Ascending aorta (tissue), 2 donors: ENCODE results near the gene IL18. TPM values are rescaled to one million over a fixed set of nuclear protein-coding genes. Genes with fewer than 3 reads are reported as not detected.
A peak's percentile ranks its signal among the peaks of the same experiment; 100 is the strongest.

Experiments used
- DNase-seq, 2 donors: peaks; one replicate each; pipeline ENCODE4 v3.0.0-alpha.2; 2019; ENCODE audit warnings: low spot score in 2 of 2
- H3K27ac ChIP-seq, 2 donors: fragments of 200-600 bp; sonication (generic); one replicate each; pipeline ENCODE4 v1.5.1; 2016 to 2017; ENCODE audit warnings: mild to moderate bottlenecking in 1 of 2
- H3K27me3 ChIP-seq: fragments of 200-600 bp; sonication (generic); one replicate; pipeline ENCODE4 v1.5.1; 2017
- H3K36me3 ChIP-seq, 2 donors: fragments of 200-600 bp; sonication (generic); one replicate each; pipeline ENCODE4 v1.5.1; 2016
- H3K4me1 ChIP-seq, 2 donors: fragments of 200-600 bp; sonication (generic); one replicate each; pipeline ENCODE4 v1.5.1; 2016 to 2017; ENCODE audit warnings: mild to moderate bottlenecking in 1 of 2
- H3K4me3 ChIP-seq, 2 donors: fragments of 200-600 bp; sonication (generic); one replicate each; pipeline ENCODE4 v1.5.1; 2016 to 2017; ENCODE audit warnings: mild to moderate bottlenecking in 1 of 2
- H3K9me3 ChIP-seq, 2 donors: fragments of 200-600 bp; sonication (generic); one replicate each; pipeline ENCODE4 v1.5.1; 2016
- CTCF ChIP-seq, 3 experiments: fragments of 200-600 bp in 2 of 3; fragments of 450-650 bp in 1 of 3; sonication (generic) in 2 of 3; IDR thresholded peaks; one replicate each; pipeline ENCODE4 v1.5.1; 2016 to 2019; ENCODE audit warnings: antibody characterized with exemption in 3 of 3, mild to moderate bottlenecking in 1 of 3, moderate library complexity in 1 of 3
- intact Hi-C: fragments of 100-400 bp; cut with DNase I; formaldehyde crosslinking; loops from one replicate; pipeline ENCODE4 v1.15.1; 2023
- total RNA-seq: library from RNA; depleted of rRNA; stranded (reverse); fragments of >200 nt; gene quantifications from one replicate; pipeline ENCODE4 v1.1.0, GENCODE V29; 2016

Gene IL18
- total RNA-seq, 1 donor from 2014 or later = 9.0 TPM

- DNase-seq = no peak
- H3K4me1 ChIP-seq = no peaks in the 10 kb centered on the region
- TF ChIP-seq CTCF (IDR thresholded peaks at IDR 0.05) = no peak
- H3K27ac ChIP-seq = no peak overlapping the region
- no peaks in the 10 kb centered on the region for H3K27me3 ChIP-seq
- H3K9me3 ChIP-seq = no peaks in the 10 kb centered on the region
- intact Hi-C loops = no loop called here
- no peaks in the 10 kb centered on the region for H3K36me3 ChIP-seq
- H3K4me3 ChIP-seq = no peak overlapping the region
Observed at GRCh38 chr11:112150517-112150916, 13.4 kb downstream of the IL18 start.

GRCh38 chr11:112143597-112143996 is 20.3 kb downstream of the IL18 start:
- Histone ChIP-seq H3K27me3 (no peaks in the 10 kb centered on the region), H3K36me3 (peaks cover 0 to 2% of the 10 kb centered on the region in 2 donors), H3K4me3 (no peak overlapping the region), H3K4me1 (no peaks in the 10 kb centered on the region), H3K9me3 (no peaks in the 10 kb centered on the region), H3K27ac (no peak overlapping the region)
- intact Hi-C loops = no loop called here
- DNase-seq = no peak
- TF ChIP-seq CTCF (IDR thresholded peaks at IDR 0.05) = no peak

GRCh38 chr11:112134473-112134872 is 29.4 kb downstream of the IL18 start:
- no peaks in the 10 kb centered on the region for H3K9me3 ChIP-seq
- DNase-seq = no peak
- no peaks in the 10 kb centered on the region for H3K36me3 ChIP-seq
- no peaks in the 10 kb centered on the region for H3K4me1 ChIP-seq
- TF ChIP-seq CTCF (IDR thresholded peaks at IDR 0.05) = no peak
- intact Hi-C loops = no loop called here
- H3K4me3 ChIP-seq = no peak overlapping the region
- H3K27ac ChIP-seq = no peak overlapping the region
- H3K27me3 ChIP-seq = no peaks in the 10 kb centered on the region

GRCh38 chr11:112132737-112133136 is 31.2 kb downstream of the IL18 start:
- no peak overlapping the region for H3K27ac ChIP-seq
- no peaks in the 10 kb centered on the region for H3K36me3 ChIP-seq
- no peak for DNase-seq
- H3K4me3 ChIP-seq = no peak overlapping the region
- TF ChIP-seq CTCF (IDR thresholded peaks at IDR 0.05) = no peak
- H3K4me1 ChIP-seq = no peaks in the 10 kb centered on the region
- no peaks in the 10 kb centered on the region for H3K27me3 ChIP-seq
- intact Hi-C loops = no loop called here
- H3K9me3 ChIP-seq = no peaks in the 10 kb centered on the region

GRCh38 chr11:112129656-112130055 is 34.2 kb downstream of the IL18 start:
- Histone ChIP-seq H3K9me3 (no peaks in the 10 kb centered on the region), H3K4me3 (no peak overlapping the region), H3K27ac (no peak overlapping the region), H3K27me3 (no peaks in the 10 kb centered on the region), H3K36me3 (no peaks in the 10 kb centered on the region), H3K4me1 (no peaks in the 10 kb centered on the region)
- DNase-seq = no peak
- TF ChIP-seq CTCF (IDR thresholded peaks at IDR 0.05) = no peak
- intact Hi-C loops = no loop called here

GRCh38 chr11:112128483-112129121 is 35.3 kb downstream of the IL18 start:
- H3K4me3 ChIP-seq = no peak overlapping the region
- no peaks in the 10 kb centered on the region for H3K27me3 ChIP-seq
- DNase-seq = peak in 1 of 2 donors; percentile 70
- H3K27ac ChIP-seq = no peak overlapping the region
- no peaks in the 10 kb centered on the region for H3K36me3 ChIP-seq
- intact Hi-C loops = no loop called here
- no peaks in the 10 kb centered on the region for H3K4me1 ChIP-seq
- H3K9me3 ChIP-seq = no peaks in the 10 kb centered on the region
- TF ChIP-seq CTCF (IDR thresholded peaks at IDR 0.05) = no peak
